CD4-positive, alpha-beta T cell treated with Interleukin-17A for 4 hours (primary cell): ENCODE results near the gene ZFYVE28.

Source experiments
- DNase-seq: peaks from one replicate; pipeline ENCODE4 v3.0.0-alpha.2; 2020; ENCODE audit warnings: mixed read lengths

ZFYVE28 gene

DNA sequence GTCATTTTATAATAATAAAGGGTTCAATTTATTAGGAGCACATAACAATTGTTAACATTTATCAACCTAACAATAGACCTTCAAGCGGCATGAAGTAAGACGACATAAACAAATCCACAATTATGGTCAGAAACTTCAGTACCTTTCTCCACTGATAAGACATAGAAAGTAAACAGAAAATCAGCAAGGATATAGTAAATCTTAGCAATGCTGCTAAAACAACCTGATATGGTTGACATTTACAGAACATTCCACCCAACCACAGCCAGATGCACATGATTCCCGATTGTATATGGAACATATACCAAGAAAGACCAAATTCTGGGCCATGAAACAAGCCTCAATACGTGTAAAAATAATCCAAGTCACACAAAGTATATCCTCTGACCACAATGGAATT, 71.3 kb downstream of the ZFYVE28 start:
- no peak for DNase-seq

DNA sequence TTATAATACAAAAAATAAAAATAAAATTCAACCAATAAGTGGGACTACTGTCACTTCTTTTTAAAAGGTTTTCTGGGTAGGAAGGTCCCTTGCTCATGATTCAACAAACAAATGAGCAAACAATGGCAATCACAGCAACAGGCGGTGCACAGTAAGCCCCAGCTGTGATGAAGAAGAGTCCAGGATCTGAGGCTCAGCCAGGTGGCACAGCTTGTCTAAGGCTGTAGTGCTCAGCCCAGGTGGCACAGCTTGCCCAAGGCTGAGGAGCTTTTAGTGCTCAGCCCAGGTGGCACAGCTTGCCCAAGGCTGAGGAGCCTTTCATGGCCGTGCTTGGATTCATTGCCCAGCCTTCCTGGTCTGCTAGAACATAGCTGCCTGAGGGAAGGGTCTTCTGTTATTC, 75.0 kb downstream of the ZFYVE28 start:
- no peak for DNase-seq

DNA sequence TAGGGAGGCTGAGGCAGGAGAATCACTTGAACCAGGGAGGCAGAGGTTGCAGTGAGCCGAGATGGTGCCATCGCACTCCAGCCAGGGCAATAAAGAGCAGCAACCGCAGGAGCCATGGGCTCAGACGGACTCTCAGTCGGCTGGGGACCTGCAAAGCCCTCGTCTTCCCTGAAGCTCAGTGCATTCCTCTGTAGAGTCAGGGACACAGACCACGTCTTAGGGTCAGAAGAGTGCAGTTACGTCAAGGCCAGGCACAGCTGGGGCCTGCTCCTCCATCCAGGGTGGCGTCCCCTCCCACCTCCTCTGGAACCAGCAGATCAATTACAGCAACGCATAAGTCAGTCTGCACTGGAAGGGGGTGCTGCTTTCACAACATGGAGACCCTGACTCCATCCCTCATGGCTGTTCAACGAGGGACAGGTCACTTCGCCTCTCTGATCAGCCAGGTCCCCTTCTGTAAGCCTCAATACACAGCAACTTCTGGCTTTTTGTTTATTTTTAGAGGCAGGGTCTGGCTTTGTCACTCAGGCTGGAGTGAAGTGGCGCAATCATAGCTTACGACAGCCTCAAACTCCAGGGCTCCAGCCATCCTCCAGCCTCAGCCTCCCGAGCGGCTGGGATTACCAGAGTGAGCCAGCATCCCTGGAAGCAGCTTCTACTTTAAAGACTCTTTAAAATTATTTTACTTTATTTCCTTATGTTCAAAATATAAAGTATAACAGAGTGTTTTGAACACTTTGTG, 76.4 kb downstream of the ZFYVE28 start:
- no peak for DNase-seq

DNA sequence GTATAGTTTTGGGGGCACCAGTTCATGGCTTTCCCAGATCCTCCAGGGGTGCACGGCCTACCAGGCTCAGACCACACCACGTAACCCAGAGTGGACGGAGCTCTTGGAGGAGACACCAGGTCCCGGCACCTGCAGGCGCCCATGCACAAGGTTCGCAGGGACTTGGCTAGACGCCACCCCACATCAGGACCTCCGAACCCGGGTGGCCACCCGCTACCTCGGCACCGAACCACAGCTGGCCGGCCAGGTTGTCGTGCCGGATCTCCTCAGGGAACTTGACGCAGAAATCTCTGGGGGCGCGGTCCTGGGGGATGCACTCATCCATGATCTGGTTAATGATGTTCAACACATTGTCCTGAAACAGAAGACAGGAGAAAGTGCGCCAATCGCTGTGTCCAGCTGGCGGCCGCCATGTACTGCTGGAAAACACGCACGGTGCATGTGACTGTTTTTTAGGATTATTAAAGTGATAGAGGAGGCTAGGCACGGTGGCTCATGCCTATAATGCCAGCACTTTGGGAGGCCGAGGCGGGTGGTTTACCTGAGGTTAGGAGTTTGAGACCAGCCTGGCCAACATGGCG, 77.1 kb downstream of the ZFYVE28 start:
- no peak for DNase-seq

DNA sequence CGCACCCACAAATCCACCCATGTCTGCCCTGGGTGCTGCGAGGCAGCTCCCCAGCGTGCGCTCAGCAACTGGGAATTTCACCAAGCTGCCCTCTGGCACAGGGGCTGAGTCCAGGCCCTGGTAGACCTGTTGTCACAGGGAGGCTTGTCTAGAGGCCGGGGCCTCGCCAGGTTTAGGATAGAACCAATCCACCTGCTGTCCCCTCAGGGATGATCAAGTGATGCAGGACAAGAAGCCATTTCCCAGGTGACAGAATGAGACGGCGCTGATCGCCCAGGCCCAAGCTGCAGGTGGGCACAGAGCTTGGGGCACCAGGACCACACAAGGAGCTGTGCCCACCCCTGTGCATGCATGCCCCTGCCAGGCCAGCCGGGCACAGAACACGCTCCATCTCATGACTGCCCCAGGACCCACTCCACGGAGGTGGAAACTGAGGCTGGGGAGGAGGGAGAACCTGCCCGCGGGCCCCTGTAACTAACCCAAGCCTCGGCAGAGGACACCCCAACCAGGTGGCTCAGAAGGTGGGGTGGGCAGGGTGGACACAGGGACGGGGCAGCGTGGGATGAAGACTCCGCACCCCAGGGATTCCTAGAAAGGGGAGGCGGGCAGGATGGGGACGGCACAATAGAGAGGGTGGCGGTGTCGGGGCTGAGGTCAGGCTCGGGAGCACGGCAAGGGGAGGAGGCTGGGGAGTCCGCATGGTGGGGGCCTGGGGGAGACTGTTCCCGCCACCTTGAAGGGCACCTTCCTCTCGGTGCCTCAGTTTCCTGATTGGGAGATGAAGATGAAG, 78.0 kb downstream of the ZFYVE28 start:
- DNase-seq = no peak

DNA sequence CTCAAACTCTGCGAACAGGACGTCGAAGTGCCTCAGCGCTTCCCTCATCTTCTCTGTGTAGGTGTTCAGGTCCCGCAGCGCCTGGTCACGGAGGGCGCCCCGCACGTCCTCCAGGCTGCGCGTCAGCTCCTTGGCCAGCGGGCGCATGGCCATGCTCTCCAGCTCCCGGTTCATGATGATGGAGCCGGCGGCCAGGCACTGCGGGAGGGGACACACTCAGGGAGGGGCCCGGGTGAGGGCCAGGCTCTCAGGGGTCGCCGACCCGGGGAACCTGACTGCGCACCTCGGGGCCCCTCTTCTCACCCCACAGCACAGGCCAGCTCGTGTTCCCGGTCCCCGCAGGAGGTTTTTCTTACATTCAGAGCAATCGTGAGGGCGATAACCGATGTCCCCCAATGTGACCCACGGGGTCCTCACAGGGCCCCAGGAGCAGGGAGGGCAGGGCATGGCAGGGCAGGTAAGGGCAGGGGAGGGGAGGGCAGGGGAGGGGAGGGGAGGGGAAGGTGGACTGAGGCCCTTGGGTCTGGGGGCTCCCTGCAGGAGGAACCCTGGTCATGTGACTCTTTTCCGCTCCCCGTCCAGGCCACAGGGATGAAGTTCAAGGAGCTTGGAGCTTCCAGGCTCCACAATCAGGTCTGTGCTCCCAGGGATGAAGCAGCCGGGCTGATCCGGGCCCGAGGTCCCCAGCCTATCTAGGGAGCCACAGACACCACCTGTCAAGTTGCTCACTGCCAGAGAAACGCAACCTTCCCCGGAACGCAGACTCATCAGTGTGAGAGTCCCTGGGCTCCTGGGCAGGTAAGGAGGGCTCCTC, 78.8 kb downstream of the ZFYVE28 start:
- DNase-seq = no peak

DNA sequence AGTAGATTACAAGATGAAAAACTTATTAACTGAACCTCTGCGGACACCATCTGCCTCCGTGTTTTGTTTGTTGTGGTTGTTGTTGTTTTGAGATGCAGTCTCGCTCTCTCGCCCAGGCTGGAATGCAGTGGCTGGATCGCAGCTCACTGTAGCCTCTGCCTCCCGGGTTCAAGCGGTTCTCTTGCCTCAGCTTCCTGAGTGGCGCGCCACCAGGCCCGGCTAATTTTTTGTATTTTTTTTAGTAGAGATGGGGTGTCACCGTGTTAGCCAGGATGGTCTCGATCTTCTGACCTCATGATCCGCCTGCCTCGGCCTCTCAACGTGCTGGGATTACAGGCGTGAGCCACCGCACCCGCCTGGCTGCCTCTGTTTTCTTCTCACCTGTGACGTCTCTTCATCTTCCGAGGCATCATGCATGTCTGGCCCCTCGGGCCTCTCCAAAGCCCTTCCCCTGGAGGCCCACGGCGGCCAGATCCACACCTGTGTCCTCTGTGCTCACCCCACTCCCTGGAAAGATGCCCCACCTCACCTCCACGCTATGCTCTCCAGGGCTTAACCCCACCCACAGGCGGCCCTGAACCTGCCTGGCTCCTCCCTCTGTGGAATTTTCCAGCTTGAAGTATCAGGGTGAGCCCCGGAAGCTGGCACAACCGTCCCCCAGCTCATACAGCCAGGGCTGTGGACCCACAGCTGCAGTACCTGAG, 79.5 kb downstream of the ZFYVE28 start:
- DNase-seq = no peak

DNA sequence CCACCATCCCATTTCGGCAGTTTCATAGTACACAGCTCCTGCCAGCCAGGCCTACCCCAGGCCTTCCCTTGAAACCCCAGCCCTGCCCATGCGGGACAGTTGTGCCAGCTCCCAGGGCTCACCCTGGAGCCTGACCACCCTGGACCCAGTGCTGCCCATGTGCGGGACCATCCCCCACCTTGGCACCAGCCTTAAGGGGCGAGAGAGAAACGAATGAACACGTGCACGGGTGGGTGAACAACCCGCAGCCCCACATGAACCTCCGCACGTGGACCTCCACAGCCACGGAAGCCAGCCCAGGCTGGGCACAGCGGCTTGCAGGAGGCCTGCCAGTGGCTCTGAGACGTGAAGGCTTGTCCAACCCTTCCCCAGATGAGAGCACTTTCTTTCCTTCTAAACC, 80.5 kb downstream of the ZFYVE28 start:
- DNase-seq = no peak

DNA sequence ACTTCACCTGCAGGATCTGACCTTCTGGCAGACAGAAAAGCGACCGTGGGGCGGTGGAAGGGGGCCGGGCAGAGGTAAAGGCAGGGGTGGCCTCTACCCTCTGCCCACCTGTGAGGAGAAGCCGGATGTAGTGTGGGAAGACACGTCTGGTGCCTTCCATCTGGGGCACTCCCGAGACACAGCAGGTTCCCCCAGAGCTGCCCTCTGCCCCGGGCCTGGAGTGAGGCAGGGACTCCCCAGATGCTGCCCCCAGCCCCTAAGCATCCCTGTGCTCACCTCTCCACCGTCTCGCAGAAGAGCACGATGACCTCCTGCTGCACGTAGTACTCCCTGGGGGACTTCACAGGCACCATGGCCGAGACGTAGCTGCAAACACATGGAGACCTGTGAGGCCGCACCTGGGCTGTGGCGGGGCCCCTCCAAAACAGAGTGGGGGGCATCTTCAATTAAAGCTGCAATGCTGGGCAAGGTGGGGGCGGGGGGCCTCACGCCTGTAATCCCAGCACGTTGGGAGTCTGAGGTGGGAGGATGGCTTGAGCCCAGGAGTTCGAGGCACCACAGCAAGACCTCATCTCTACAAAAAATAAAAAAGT, 81.2 kb downstream of the ZFYVE28 start:
- DNase-seq = no peak

DNA sequence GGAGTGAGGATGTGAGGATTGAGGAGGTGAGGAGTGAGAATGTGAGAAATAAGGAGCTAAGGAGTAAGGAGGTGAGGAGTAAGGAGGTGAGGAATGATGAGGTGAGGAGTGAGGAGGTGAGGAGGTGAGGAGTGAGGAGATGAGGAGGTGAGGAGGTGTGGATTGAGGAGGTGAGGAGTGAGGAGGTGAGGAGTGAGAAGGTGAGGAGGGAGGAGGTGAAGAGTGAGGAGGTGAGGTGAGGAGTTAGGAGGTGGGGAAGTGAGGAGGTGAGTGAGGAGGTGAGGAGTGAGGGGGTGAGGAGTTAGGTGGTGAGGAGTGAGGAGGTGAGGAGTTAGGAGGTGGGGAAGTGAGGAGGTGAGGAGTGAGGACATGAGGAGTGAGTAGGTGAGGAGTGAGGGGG, 81.8 kb downstream of the ZFYVE28 start:
- DNase-seq = no peak

DNA sequence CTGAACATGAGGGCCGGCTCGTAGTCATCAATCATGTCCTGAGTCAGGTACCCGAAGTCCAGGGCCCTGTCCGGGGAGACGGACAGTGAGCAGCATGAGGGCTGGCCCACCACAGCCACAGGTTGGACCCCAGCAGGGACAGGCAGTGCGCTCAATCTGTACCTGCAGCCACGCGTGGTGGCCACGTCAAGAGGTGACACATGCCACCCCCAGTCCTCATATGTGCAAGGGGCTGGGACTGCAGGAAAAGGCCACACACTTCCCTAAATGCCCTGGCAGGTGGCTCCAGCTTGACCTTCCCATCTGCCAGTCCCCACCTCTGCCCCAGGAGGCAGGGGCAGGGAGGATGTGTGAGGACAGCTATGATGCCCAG, 82.7 kb downstream of the ZFYVE28 start:
- DNase-seq = no peak

DNA sequence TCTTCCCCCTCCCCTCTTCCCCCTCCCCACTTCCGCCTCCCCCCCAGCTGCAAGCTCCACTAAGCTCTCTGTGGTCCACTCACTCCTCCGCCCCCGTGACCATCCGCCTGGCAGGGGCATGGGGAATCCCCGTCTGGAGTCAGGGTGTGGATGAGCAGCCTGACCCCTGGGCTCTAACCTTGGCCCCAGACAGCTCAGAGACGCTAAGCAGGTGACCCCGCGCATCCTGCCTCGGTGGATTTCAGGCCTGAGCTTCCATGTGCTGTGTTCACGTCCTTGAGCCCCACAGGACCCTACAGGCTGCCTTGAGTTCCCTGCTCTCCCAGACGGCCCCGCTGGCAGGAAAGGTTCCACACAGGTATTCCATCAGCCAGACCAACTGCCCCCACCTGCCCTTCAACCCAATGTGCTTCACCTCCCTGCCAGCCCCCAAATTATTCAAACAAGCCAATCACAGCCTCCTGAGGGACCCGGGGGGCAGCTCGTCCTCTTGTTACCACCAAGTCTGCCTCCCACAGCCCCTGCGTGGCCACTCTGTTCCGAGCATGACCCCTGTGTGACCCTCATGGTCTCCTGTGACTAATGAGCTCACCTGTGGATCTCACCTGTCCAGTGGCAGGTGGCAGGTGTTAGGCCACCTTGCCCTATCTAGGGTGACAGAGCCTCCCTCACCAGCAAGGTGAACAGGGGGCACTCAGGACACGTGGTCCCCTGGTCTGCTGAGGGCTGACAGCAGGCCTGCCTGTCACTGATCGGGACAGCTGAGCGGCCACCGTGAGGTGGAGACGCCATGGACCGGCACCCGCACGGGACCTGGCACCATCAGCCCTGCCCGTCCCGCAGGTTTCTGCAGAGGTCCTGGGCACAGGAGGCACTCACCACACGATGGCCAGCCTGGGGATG, 83.4 kb downstream of the ZFYVE28 start:
- no peak for DNase-seq

DNA sequence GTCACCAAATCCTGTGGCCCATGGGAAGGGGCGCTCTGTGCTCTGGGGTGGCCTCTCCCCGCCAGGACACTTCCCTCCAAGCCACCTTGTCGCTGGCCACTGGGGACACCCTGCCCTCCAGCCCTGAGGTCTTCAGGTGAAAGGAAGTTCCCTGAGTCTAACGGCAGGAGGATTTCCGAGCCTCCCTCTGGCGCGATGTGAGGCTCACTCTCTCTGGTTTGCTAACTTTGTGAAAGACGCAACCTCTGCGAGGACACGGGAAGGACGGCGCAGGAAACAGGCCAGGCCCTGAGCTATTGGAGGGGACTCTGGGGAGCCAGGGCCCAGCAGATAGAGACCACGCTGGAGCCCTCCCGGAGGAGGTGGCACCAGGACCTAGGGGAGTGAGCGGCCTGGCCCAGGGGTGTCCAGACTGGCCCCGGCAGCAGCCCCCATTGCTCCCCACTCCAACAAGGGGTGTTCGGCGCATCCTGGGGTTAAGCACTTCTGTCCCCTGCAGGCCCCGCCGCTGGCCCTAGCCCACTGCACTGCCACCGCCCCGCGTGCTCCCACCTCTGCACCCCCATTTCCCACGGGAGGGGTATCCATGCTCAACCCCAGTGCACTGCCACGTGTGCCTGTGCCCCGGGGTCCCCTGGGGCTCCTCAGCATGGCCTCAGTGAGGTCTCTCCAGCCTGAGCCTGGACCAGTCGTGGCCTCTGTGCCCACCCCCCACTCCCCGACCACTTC, 84.4 kb downstream of the ZFYVE28 start:
- no peak for DNase-seq

DNA sequence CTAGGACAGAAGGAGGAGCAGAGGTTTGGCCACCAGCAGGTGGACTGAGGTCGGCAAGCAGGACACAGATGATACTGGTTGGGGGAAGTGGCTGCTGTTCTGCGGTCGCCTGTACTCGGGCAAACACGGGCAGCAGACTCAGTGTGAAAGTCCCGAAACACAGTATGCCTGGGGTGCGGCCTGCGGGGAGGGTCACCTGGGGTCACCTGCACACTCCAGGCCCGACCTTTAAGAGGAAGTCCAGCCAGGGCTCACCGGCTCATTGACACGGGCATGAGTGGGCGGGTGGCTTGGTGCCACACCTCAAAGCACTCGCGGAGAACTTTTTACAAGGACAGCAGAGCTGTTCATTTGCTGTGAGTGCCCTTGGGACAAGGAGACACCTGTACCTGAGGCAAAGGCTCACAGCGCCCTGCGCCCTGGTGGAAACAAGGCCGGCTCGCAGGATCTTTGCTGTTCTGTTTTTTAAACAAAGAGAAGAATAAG, 85.0 kb downstream of the ZFYVE28 start:
- no peak for DNase-seq

DNA sequence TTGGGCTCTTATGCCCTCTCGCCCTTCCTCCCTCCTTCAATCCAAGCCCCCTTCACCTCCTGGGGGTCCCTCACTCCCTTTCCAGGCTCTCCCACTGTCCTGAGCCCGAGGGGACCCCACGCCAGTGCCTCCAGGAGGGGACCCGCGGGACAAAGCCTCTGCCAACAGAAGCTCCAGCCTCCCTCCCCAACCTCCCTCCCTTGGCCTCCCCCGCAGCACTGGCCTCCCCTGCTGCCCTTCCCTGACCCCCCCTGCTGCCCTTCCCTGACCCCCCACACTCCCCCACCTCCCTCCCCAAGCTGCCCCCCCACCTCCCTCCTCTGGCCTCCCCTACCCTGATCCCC, 85.5 kb downstream of the ZFYVE28 start:
- DNase-seq = no peak

DNA sequence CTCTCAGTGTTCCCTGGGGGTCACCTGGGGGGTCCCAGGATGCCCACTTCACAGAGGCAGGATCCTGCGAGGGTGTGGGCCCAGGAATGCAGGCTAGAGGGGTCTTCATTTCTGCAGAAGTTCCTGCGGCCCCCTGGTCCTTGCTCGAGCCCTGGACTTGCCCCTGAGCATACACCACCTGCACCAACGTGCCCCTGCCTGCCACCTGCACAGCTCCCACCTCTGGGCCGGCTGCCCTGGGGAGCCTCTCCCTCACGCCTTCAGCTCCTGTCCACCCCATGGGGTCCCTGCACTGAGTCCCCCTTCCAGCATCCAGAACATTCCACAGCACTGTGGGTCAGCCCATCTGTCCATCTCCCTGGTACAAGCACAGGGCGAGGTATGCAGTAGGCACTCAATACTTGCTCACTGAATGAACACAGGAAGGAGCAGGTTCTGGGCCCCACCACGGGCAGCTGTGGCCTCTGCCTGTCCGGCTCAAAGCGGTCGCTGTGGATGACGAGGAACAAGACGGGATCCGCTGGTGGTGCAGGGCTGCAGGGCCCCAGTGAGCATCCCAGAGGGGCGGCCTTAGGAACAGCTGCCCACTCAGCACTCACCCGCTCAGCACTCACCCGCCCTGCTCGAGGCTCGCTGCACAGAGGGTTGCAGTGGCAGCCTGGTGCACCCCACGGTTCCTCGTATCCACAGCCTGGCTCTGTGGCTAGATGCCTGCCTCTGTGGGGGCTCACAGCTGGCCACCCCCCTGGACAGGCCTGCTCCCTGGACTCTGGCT, 86.1 kb downstream of the ZFYVE28 start:
- DNase-seq = no peak

DNA sequence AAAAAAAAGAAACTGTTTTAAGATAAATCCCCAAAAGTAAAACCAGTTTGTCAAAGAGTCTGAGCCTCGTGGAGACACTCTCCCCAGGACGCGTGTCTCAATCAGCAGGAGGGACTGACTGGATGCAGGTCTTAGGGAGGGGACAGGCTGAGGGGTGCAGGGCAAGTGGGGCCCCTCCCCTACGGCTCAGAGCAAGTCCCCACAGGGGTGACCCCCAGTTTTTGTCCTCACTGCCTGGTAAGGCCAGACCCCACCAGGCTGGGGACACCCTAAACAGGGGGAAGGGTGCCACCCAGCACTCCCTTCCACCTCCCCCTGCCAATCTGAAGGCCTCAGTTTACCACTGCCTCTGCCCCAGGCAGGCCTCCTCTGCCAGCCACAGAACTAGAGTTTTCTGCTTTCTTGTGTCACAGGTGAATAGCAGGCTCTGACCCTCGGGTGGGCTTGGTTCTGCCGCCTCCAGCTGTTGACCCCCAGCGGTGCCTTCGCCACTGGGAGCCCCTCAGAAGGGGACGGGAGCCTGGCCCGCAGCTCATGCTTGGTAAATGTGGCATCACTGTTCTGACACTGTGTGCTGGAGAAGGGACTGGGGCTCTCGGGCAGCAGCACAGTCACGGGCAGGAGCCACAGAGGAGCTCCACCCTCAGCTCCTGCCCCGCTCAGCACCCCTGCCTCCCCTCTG, 86.8 kb downstream of the ZFYVE28 start:
- no peak for DNase-seq

DNA sequence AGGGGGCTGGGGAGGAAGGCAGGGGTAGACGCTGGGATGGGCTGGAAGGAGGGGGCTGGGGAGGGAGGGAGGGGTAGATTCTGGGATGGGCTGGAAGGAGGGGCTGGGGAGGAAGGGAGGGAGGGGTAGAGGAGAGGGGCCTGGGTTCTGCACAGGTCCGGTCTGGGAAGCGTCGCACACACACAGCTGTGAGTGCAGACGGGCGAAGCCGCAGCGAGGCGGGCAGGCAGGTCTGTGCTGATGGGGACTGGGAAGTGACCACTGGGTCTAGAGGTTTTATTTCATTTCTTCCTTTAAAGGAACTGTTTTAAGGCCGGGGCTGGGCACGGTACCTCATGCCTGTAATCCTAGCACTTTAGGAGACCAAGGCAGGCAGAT, 87.4 kb downstream of the ZFYVE28 start:
- DNase-seq = no peak
